Measurements from ENCODE around the gene HPRT1.

- TF ChIP-seq POLR2AphosphoS5 (IDR thresholded peaks at IDR 0.05) (no peak), CTCF (IDR thresholded peaks at IDR 0.05 in 8 of 11, conservative IDR thresholded peaks at IDR 0.05 in 3 of 11) (no peak), POLR2A (IDR thresholded peaks at IDR 0.05) (no peak)
Observed at GRCh38 chrX:134443020-134443419, 16.9 kb upstream of the HPRT1 start.
